GM19043 (cell line): ENCODE measurements around the gene MRPL55.

Source experiments
- ATAC-seq: cut with Tn5 transposase; IDR thresholded peaks from one replicate; pipeline ENCODE4 v1.9.1; 2021; ENCODE audit warnings: low read depth; ENCODE audit not compliant: unreplicated experiment

The MRPL55 gene

GRCh38 chr1:228109073-228109961, at the start of gene MRPL55:
TSS of gene MRPL55 (minus strand) at chr1:228109299. CDS start at chr1:228108260, 1,039 bp downstream.
- ATAC-seq: peak; percentile 87

- no peak for ATAC-seq
Observed at GRCh38 chr1:228158151-228159007, 49.3 kb upstream of the MRPL55 start.

GRCh38 chr1:228157729-228158126, 48.6 kb upstream of the MRPL55 start:
- ATAC-seq: no peak

DNA sequence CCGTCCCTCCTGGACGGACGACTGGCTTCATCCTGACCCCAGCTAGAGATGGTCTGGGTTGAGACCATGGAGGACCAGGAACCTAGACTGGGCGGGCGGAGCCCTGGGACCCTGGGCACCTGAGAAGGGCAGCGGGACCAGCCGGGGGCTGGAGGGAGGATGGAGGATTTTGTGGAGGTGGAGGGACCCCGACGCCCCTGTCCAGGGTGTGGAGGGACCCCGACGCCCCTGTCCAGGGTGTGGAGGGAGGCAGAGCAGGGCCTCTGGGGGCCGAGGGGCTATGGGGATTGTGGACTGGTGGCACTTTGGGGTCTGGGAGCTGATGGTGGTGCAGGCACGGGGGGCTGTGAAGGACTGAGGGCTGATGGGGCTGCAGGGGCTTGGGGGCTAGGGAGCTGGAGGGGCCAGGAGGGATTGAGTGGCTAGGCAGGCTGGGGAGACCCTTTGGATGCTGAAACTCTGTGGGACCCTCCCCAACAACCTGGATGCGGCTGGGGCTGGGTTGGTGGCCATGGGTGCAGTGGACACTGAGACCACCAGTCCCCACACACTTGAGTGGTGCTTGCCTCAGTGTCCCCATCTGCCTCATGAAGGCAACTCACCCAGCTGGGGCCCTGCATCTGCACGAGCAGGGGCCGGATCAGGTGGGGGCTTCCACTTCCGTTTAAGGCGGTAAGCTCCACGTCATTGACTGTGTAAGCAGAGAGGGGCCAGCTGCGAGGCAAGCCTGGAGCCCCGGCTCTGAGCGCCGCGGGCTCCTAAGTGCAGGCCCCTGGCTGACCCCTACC, 48.0 kb upstream of the MRPL55 start:
- no peak for ATAC-seq

DNA sequence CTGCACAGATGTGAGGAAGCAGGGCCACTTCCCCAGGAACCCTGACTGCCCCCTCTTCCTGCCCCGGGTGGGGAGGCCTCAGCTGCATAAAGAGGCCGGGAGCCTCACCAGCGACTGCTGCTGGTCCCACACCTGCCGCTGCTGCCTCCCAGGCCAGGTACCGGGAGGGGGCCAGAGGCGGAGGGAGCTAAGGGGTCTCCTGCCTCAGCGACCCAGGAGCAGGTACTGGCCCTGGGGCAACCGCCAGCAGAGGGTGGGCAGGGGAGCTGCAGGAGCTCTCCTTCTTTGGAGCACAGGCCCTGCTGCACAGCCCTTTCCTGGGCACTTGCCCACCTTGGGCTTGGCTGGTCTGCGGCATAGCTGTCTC, 47.4 kb upstream of the MRPL55 start:
- ATAC-seq: no peak

GRCh38 chr1:228155596-228156514, 46.8 kb upstream of the MRPL55 start:
- no peak for ATAC-seq

- no peak for ATAC-seq
Observed at GRCh38 chr1:228154670-228155571, 45.8 kb upstream of the MRPL55 start.

DNA sequence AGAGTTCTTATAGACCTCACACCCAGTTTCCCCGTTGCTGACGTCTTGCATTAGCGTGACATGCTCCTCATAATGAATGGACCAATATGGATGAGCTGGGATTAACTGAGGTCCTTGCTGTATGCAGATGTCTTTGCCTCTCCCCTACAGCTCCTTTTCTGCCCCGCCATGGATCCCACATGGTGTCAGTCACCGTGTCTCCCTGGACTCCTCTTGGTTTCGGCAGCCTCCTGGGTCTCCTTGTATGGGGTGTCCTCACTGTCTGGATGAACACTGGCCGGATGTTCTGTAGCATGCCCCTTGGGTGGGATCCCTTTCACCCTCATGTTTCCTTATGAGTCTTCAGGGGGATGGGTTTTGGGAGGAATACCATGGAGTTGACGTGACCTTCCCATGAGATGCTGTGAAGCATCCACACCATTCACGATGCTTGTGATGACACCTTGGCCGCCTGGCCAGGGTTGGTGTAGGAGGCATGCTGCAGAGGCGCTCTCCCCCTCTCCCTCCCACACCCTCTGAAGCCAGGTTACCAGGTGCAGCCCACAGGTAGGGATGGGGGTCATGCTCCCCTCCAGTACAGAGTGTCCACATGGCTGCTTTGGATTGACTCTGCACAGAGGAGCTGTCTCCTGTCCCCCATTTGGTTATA, 45.0 kb upstream of the MRPL55 start:
- ATAC-seq: no peak

DNA sequence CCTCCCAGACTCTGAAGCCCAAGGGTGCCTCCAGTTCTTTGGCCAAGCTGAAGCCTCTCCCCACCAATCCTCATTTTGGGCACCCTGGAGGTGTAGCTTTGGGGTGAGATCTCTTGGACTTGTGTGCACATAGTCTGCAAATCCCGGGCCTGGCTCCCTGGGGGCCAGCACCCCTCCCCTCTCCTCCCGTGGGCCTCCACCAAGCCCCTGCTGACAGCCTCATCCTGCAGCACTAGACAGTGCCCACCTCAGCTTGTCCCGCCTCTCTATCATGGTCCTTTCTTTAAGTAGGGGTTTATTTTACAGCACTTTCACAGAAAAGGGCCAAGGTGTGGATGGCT, 43.8 kb upstream of the MRPL55 start:
- no peak for ATAC-seq

- no peak for ATAC-seq
Observed at GRCh38 chr1:228152097-228152917, 43.2 kb upstream of the MRPL55 start.

DNA sequence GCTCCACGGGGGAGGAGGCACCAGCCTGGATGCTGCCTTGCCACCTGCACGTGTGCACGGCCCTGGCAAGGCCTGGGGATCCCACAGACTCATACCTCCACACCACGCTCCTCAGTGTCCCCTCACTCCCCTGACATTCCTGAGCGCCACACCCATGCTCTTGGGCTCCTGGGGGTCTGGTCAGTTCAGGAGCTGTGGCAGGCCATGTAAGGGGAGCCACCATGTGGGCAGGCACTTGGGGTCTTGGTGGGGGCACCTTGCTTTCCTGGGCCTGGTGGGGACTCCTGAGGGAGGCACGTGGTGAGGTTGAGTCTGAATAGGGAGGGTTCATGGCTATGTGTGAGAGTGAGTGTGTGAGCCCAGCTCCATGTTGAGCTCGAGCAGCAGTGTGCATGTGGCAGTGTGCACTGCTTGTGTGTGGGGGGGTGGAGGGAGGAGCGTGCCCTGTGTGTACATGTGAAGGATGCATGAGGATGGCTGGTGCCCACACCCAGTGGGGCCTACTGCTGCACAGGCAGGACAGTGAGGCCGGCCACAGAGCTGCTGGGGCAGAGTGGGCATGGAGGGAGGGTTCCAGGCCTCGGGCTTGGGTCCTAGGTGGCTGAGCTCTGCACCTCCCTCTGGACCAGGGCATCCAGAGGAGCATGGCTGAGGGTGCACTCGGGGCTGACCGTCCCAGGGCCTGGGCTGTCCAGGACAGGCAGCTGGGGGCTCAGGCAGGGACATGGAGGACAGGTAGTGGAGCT, 42.3 kb upstream of the MRPL55 start:
- no peak for ATAC-seq

DNA sequence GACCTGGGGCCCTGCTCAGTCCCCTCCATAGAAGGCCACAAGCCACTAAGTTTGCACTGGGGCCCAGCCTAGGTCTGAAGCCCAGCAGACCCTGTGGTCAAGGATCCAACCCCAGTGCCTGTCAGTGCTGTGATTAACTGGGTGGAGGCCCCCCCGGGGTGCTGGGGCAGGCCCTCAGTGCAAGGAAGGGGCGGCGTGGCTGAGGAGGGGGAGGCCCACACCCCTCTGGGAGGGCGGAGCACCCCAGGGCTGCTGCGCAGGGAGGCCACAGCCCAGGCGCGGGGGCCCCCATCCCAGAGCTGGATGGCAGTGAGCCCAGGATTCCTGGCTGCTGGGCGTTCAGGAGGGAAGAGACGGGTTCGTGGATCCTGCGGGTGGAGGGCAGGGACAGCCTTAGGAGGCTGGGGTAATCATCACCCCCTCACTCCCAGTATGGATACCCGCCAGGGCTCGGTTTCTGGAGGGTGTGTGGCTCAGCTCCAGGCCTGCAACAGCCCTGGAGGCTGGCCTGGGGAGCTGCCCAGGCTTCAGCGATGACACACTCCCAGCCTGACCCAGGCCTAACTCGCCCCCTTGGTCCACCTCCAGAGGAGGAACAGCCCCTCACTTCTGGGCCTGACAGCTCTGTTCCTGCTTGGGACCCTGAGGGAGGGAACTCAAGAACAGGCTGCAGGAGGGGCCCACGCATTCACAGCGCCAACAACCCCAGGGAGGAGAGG, 41.5 kb upstream of the MRPL55 start:
- no peak for ATAC-seq

GRCh38 chr1:228150120-228150460, 41.0 kb upstream of the MRPL55 start:
- no peak for ATAC-seq

- no peak for ATAC-seq
Observed at GRCh38 chr1:228149406-228150119, 40.5 kb upstream of the MRPL55 start, which contains the start of gene GJC2. TSS of gene GJC2 (plus strand) at chr1:228149930. CDS start at chr1:228157759, 7,829 bp downstream.

DNA sequence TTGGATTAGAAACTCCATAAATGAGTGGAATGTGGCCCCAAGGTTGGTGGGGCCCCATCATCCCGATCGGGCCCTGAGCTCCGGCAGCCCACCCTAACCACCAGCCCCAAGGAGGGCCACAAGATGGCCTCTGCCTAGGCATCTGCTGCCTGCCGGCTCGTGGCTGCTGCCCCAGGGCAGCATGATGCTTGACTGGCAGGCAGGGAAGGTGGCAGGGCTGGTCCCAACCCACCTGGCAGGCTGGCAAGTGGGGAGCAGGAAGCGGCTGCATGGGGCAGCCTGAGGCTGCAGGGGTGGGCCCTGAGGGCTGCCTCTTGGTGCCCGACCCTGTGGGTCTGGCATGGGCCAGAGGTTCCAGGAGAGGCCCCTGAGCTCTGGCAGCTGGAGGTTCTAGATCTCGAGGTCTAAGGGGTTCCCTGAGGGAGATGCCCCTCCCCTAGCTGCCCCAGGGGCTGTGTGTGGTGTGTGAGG, 39.9 kb upstream of the MRPL55 start:
- ATAC-seq: no peak
